NCI-H748 treated with DMSO at 0.1 percent for 48 hours (cell line): Measurements from ENCODE around the gene HGD.
A peak's percentile ranks its signal among the peaks of the same experiment; 100 is the strongest.
"Not testable (repeated sequence)": the region's sequence is repeated elsewhere in the genome, so short reads cannot be mapped to it uniquely, and the experiment has no call there.

Experiments used
- DNase-seq: peaks from one replicate; lab custom pipeline; 2025; lab: John Stamatoyannopoulos, UW

HGD gene

GRCh38 chr3:120682095-120682681 lies at the start of gene HGD:
Gene HGD (minus strand): TSS chr3:120682239. CDS start chr3:120682111, 128 bp downstream.
- DNase-seq, result no peak

- DNase-seq, result no peak
Observed at GRCh38 chr3:120730576-120731542, 48.8 kb upstream of the HGD start.

- DNase-seq, result no peak
Observed at GRCh38 chr3:120726791-120727190, 44.8 kb upstream of the HGD start.

- not testable (repeated sequence) for DNase-seq
Observed at GRCh38 chr3:120719167-120719834, 37.3 kb upstream of the HGD start.

- DNase-seq, result no peak
Observed at GRCh38 chr3:120713262-120713661, 31.2 kb upstream of the HGD start.

GRCh38 chr3:120710369-120710768 lies 28.3 kb upstream of the HGD start:
- DNase-seq, result no peak

- DNase-seq, result no peak
Observed at GRCh38 chr3:120708408-120708807, 26.4 kb upstream of the HGD start.

- DNase-seq, result no peak
Observed at GRCh38 chr3:120706950-120707349, 24.9 kb upstream of the HGD start.

GRCh38 chr3:120705884-120706582 lies 24.0 kb upstream of the HGD start:
- DNase-seq, result no peak

- no peak for DNase-seq
Observed at GRCh38 chr3:120699333-120699732, 17.3 kb upstream of the HGD start.

- DNase-seq, result peak; percentile 80
Observed at GRCh38 chr3:120693439-120694171, 11.6 kb upstream of the HGD start.

- peak; percentile 36 for DNase-seq
Observed at GRCh38 chr3:120689395-120689794, 7.4 kb upstream of the HGD start.

GRCh38 chr3:120688121-120688520 lies 6.1 kb upstream of the HGD start:
- DNase-seq, result no peak

- no peak for DNase-seq
Observed at GRCh38 chr3:120685411-120685810, 3.4 kb upstream of the HGD start.

GRCh38 chr3:120684896-120685295 lies 2.9 kb upstream of the HGD start:
- DNase-seq, result no peak

- no peak for DNase-seq
Observed at GRCh38 chr3:120683671-120684301, 1.7 kb upstream of the HGD start.

GRCh38 chr3:120683213-120683612 lies 1.2 kb upstream of the HGD start:
- no peak for DNase-seq

- DNase-seq, result no peak
Observed at GRCh38 chr3:120681506-120682038, 467 bp downstream of the HGD start.

- no peak for DNase-seq
Observed at GRCh38 chr3:120681018-120681417, 1.0 kb downstream of the HGD start.

GRCh38 chr3:120680193-120680894 lies 1.7 kb downstream of the HGD start:
- no peak for DNase-seq
